ENCODE results near the gene DGKI.

GRCh38 chr7:137521451-137521850, 325.3 kb downstream of the DGKI start:
- no peak for TF ChIP-seq CTCF (IDR thresholded peaks at IDR 0.05)
- no peak for TF ChIP-seq EP300 (IDR thresholded peaks at IDR 0.05)

Measured in suprapubic skin (tissue), 3 donors.